ENCODE measurements around the gene PLEKHO2.

The PLEKHO2 gene

GRCh38 chr15:64912379-64913325 lies 70.9 kb downstream of the PLEKHO2 start:
- DNase-seq (ENCODE audit: low read depth), result no peak

DNA sequence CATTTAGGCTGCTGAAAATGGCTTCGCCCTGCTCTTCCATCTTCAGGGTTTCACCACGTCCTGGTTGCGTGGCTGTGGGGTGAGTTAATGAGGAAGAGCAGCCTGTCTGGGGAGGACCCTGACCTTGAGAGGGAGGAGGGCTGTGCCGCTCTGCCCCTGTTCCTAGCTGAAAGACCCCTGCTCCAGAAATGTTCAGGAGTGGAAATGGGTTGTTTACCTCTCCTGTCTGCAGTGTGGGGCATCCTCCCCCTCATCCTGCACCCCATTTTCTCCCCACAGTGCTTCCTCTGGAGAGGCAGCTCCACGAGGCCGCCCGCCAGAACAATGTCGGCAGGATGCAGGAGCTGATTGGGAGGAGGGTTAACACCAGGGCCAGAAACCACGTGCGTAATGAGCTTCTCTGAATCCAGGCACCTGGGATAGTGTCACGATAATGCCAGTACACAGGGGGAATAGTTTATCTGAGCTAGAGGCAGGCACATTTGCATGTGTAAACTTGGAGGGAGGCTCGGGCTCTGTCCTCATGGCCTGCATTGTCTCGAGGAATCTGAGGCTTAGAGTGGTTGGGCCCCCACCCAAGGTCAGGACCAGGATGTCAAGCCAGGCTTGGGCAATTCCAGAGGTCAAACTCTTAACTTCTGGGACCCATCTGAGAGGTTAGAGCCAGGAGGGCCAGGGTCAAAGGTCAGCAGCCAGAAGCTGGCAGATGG lies 74.0 kb downstream of the PLEKHO2 start:
- no peak for DNase-seq (ENCODE audit: low read depth)

DNA sequence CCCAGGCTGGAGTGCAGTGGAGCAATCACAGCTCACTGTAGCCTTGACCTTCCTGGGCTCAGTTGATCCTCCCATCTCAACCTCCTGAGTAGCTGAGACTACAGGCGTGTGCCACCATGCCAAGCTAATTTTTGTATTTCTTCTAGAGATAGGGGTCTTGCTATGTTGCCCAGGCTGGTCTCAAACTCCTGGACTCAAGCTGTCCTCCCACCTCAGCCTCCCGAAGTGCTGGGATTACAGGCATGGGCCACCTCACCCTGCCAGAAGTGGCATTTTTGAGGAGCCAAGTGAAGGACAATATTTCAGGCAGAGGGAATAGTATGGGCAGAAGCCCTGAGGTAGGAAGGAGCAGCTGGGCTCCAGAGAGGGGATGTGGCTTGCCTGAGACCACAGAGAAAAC lies 74.7 kb downstream of the PLEKHO2 start:
- DNase-seq (ENCODE audit: low read depth), result no peak

- DNase-seq (ENCODE audit: low read depth), result no peak
These were observed 75.5 kb downstream of the PLEKHO2 start for GRCh38 chr15:64917211-64917610.

Data from stimulated activated CD8-positive, alpha-beta memory T cell treated with anti-CD3 and anti-CD28 coated beads, Interleukin-7, amount 100 ng/mL, for 24 hours (primary cell).